Right lobe of liver (tissue), 4 donors: ENCODE data around the gene TRIM21.

Experiments used
- CTCF ChIP-seq, 4 donors: fragments of 200-600 bp in 3 of 4; fragments of 450-650 bp in 1 of 4; IDR thresholded peaks; one replicate each; pipeline versions ENCODE4 v1.5.1 to v1.8.0; 2016 to 2022; ENCODE audit warnings: antibody characterized with exemption in 4 of 4, mild to moderate bottlenecking in 2 of 4
- POLR2A ChIP-seq: fragments of 450-650 bp; IDR thresholded peaks from one replicate; pipeline ENCODE4 v1.6.1; 2017; ENCODE audit warnings: antibody characterized with exemption, mild to moderate bottlenecking
- donor health status: DM: no; HTN: no; CAD: no.
- donor health status: DM: no; HTN: no; CAD: no.
- donor health status: DM: no; HTN: yes; CAD: no.

- no peak for TF ChIP-seq CTCF (IDR thresholded peaks at IDR 0.05)
- TF ChIP-seq POLR2A, result no peak
Observed at GRCh38 chr11:4416816-4417215, 23.3 kb upstream of the TRIM21 start.
